Measurements from ENCODE around the gene HIF3A.
"Not testable (repeated sequence)": the region's sequence is repeated elsewhere in the genome, so short reads cannot be mapped to it uniquely, and the experiment has no call there.

Gene HIF3A

DNA sequence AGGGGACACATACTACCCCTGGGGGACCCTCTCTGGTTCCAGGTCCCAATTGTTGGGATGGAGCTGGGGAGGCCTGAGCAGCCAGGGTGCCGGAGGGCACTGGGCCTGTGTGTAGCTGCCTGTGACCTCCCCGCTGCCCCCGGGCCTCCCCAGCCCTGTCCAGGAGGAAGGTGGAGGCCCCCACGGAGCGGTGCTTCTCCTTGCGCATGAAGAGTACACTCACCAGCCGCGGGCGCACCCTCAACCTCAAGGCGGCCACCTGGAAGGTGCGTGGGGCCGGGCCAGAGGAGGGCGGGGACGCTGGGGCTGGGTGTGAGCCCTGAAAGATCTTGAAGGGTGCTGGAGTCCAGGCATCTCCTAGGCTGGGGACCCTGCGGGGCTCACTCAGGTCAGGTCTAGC, 11.7 kb downstream of the HIF3A start:
- WGBS: 96% methylated on average over 15 of the region's 15 CpGs

DNA sequence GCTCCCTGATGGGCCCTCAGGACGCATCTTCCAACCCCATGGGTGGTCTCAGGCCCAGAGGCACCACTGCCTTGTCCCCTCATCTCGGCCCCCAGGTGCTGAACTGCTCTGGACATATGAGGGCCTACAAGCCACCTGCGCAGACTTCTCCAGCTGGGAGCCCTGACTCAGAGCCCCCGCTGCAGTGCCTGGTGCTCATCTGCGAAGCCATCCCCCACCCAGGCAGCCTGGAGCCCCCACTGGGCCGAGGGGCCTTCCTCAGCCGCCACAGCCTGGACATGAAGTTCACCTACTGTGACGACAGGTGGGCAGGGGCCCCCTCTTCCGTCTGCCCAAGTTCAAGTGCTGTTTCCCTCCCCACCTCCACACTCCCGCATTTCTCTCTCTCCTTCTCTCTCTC, 12.2 kb downstream of the HIF3A start:
- WGBS: 90% methylated on average over 10 of the region's 10 CpGs
- H3K36me3 ChIP-seq (ENCODE audit: insufficient read depth, low read length): peaks cover 57% of the 10 kb centered on the region

More for the DNA sequence above, 11.7 kb downstream of the HIF3A start:
- H3K9ac ChIP-seq (ENCODE audit: low read depth, low read length): no peak overlapping the region
- peaks cover 12% of the 10 kb centered on the region for H3K9me3 ChIP-seq (ENCODE audit: insufficient read depth, low read depth, low read length)
- no peak overlapping the region for H3K27ac ChIP-seq (ENCODE audit: low read depth, low read length)
- H3K4me1 ChIP-seq (ENCODE audit: insufficient read depth, low read length): no peaks in the 10 kb centered on the region
- H3K27me3 ChIP-seq (ENCODE audit: insufficient read depth, low read length): no peaks in the 10 kb centered on the region
- H3K36me3 ChIP-seq (ENCODE audit: insufficient read depth, low read length): peaks cover 56% of the 10 kb centered on the region
- H3K4me3 ChIP-seq (ENCODE audit: low read length): no peak overlapping the region

DNA sequence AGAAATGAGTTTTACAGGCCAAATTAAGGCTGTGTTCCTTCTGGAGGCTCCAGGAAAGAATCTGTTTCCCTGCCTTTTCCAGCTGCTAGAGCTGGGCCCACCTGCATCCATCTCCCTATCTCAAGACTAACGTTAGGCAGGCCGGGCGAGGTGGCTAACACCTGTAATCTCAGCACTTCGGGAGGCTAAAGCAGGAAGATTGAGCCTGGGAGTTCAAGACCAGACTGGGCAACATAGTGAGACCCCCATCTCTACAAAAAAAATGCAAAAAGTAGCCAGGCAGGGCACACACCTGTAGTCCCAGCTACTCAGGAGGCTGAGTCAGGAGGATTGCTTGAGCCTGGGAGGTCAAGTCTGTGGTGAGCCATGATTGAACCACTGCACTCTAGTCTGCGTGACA, 14.6 kb downstream of the HIF3A start:
- 97% methylated on average over 5 of the region's 5 CpGs for WGBS
- H3K9ac ChIP-seq (ENCODE audit: low read depth, low read length): no peak overlapping the region
- peaks cover 43% of the 10 kb centered on the region for H3K36me3 ChIP-seq (ENCODE audit: insufficient read depth, low read length)
- no peaks in the 10 kb centered on the region for H3K27me3 ChIP-seq (ENCODE audit: insufficient read depth, low read length)
- H3K9me3 ChIP-seq (ENCODE audit: insufficient read depth, low read depth, low read length): peaks cover 6% of the 10 kb centered on the region
- no peak overlapping the region for H3K27ac ChIP-seq (ENCODE audit: low read depth, low read length)
- no peak overlapping the region for H3K4me3 ChIP-seq (ENCODE audit: low read length)
- no peaks in the 10 kb centered on the region for H3K4me1 ChIP-seq (ENCODE audit: insufficient read depth, low read length)

More for the DNA sequence above, 12.2 kb downstream of the HIF3A start:
- no peak overlapping the region for H3K9ac ChIP-seq (ENCODE audit: low read depth, low read length)
- H3K27ac ChIP-seq (ENCODE audit: low read depth, low read length): no peak overlapping the region
- H3K27me3 ChIP-seq (ENCODE audit: insufficient read depth, low read length): no peaks in the 10 kb centered on the region
- peaks cover 12% of the 10 kb centered on the region for H3K9me3 ChIP-seq (ENCODE audit: insufficient read depth, low read depth, low read length)
- H3K4me1 ChIP-seq (ENCODE audit: insufficient read depth, low read length): no peaks in the 10 kb centered on the region
- H3K4me3 ChIP-seq (ENCODE audit: low read length): no peak overlapping the region

DNA sequence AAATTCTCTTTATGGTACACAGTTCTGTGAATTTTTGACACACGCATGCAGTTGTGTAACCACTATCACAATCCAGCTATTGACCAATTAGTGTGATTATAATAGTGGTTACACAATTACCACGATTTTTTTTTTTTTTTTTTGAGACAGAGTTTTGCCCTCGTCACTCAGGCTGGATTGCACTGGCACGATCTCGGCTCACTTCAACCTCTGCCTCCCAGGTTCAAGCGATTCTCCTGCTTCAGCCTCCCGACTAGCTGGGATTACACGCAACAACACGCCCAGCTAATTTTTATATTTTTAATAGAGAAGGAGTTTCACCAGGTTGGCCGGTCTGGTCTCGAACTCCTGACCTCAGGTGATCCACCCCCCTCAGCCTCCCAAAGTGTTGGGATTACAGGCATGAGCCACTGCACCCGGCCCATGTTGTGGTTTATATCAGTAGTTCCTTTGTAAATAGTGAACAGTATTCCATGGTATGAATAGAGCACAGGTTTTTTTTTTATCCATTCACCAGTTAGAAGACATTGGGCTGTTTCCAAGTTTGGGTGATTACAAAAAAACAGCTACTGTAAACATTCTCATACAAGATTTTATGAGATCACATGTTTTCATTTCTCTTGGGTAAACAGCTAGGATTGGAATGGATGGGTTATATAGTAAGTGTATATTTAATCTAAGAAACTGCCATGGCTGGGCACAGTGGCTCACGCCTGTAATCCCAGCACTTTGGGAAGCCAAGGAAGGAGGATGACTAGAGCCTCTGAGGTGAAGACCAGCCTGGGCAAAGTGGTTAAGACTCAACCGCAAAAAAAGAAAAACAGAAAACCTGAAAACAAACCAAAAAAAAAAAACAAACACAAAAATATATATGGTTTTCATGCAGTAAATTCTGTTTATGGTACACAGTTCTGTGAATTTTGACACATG, 17.0 kb downstream of the HIF3A start:
- peaks cover 38% of the 10 kb centered on the region for H3K36me3 ChIP-seq (ENCODE audit: insufficient read depth, low read length)
- not testable (repeated sequence) for H3K4me3 ChIP-seq (ENCODE audit: low read length); H3K4me1 ChIP-seq (ENCODE audit: insufficient read depth, low read length); H3K27ac ChIP-seq (ENCODE audit: low read depth, low read length); H3K9ac ChIP-seq (ENCODE audit: low read depth, low read length); H3K27me3 ChIP-seq (ENCODE audit: insufficient read depth, low read length); H3K9me3 ChIP-seq (ENCODE audit: insufficient read depth, low read depth, low read length)
- WGBS: 97% methylated on average over 10 of the region's 14 CpGs

DNA sequence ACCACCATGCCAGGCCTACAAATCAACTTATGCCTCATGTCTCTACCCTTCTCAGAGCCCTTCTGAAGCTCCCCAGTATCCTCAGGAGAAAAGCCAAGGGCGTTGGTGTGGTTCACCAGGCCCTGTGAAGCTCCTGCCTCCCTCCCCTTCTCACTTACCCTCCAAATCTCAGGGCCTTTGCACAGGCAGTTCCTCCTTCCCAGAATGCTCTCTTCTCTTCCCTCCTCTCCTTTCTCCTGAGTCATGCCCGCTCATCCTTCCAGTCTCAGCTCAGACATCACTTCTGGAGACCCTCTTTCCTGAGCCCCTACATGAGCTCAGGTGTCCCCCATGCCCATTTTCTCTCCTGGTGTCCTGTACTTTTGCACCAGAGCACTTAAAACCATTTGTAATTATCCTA, 20.5 kb downstream of the HIF3A start:
- H3K4me1 ChIP-seq (ENCODE audit: insufficient read depth, low read length): no peaks in the 10 kb centered on the region
- H3K4me3 ChIP-seq (ENCODE audit: low read length): no peak overlapping the region
- peaks cover 24% of the 10 kb centered on the region for H3K36me3 ChIP-seq (ENCODE audit: insufficient read depth, low read length)
- H3K27me3 ChIP-seq (ENCODE audit: insufficient read depth, low read length): no peaks in the 10 kb centered on the region
- H3K9me3 ChIP-seq (ENCODE audit: insufficient read depth, low read depth, low read length): no peaks in the 10 kb centered on the region
- whole genome bisulfite sequencing: 92% methylated on average over 2 of the region's 2 CpGs
- H3K9ac ChIP-seq (ENCODE audit: low read depth, low read length): no peak overlapping the region
- H3K27ac ChIP-seq (ENCODE audit: low read depth, low read length): no peak overlapping the region

DNA sequence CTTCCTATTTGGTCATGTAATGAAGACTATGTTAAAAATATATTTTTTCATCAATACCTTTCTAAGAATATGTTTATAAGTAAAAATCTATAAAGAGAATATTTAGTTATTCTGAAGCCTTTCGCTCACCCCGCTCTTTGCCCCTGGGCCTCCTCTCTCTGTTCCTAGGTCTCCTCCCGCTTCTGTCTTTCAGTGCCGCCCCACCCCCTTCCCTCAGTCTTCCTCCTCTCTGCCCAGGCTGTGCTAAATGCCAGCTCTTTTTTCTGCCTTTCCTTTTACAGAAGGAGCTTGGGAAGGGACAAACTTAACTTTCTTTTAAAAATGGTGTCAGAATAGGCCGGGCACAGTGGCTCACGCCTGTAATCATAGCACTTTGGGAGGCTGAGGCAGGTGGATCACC, 22.8 kb downstream of the HIF3A start:
- no peaks in the 10 kb centered on the region for H3K27me3 ChIP-seq (ENCODE audit: insufficient read depth, low read length)
- no peaks in the 10 kb centered on the region for H3K9me3 ChIP-seq (ENCODE audit: insufficient read depth, low read depth, low read length)
- H3K4me3 ChIP-seq (ENCODE audit: low read length): no peak overlapping the region
- H3K27ac ChIP-seq (ENCODE audit: low read depth, low read length): no peak overlapping the region
- H3K4me1 ChIP-seq (ENCODE audit: insufficient read depth, low read length): no peaks in the 10 kb centered on the region
- peaks cover 33% of the 10 kb centered on the region for H3K36me3 ChIP-seq (ENCODE audit: insufficient read depth, low read length)
- 88% methylated on average over 6 of the region's 6 CpGs for WGBS
- no peak overlapping the region for H3K9ac ChIP-seq (ENCODE audit: low read depth, low read length)

DNA sequence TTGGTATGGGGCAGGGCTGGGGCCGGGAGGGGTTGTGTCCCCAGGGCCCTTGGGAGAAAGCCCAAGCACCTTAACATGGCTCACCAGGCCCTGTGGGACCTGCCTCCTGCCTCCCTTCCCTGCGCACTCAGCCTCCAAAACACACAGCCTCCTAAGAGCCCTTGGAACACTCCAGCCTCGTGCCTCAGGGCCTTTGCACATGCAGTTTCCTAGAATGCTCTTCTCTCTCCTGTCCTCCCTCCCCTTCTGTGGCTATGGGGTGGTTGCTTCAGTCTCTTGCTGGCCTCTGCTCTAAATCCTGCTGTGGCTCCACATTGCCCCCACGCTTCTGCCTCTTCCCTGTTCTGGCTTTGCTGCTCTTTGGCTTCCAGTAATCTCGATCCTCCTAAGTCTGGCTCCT, 23.7 kb downstream of the HIF3A start:
- Histone ChIP-seq H3K27ac (ENCODE audit: low read depth, low read length) (no peak overlapping the region), H3K9ac (ENCODE audit: low read depth, low read length) (no peak overlapping the region), H3K4me1 (ENCODE audit: insufficient read depth, low read length) (no peaks in the 10 kb centered on the region), H3K9me3 (ENCODE audit: insufficient read depth, low read depth, low read length) (no peaks in the 10 kb centered on the region), H3K27me3 (ENCODE audit: insufficient read depth, low read length) (no peaks in the 10 kb centered on the region), H3K36me3 (ENCODE audit: insufficient read depth, low read length) (peaks cover 38% of the 10 kb centered on the region), H3K4me3 (ENCODE audit: low read length) (no peak overlapping the region)
- WGBS: 92% methylated on average over 5 of the region's 5 CpGs

DNA sequence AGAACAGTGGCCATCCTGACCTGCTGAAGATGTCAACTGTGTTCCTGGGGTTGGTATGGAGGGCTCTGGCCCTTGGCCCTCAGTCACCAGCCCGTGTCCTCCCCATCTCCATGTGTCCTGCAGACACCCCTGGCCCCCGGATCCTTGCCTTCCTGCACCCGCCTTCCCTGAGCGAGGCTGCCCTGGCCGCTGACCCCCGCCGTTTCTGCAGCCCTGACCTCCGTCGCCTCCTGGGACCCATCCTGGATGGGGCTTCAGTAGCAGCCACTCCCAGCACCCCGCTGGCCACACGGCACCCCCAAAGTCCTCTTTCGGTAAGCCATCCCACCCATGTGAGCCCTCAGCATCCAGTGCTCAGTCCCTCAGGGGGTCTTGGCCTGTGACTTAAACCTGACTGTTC, 24.8 kb downstream of the HIF3A start:
- Histone ChIP-seq H3K27me3 (ENCODE audit: insufficient read depth, low read length) (no peaks in the 10 kb centered on the region), H3K4me3 (ENCODE audit: low read length) (no peak overlapping the region), H3K9me3 (ENCODE audit: insufficient read depth, low read depth, low read length) (peaks cover 9% of the 10 kb centered on the region), H3K27ac (ENCODE audit: low read depth, low read length) (no peak overlapping the region), H3K4me1 (ENCODE audit: insufficient read depth, low read length) (no peaks in the 10 kb centered on the region), H3K9ac (ENCODE audit: low read depth, low read length) (no peak overlapping the region), H3K36me3 (ENCODE audit: insufficient read depth, low read length) (peaks cover 49% of the 10 kb centered on the region)
- WGBS: 98% methylated on average over 12 of the region's 12 CpGs

DNA sequence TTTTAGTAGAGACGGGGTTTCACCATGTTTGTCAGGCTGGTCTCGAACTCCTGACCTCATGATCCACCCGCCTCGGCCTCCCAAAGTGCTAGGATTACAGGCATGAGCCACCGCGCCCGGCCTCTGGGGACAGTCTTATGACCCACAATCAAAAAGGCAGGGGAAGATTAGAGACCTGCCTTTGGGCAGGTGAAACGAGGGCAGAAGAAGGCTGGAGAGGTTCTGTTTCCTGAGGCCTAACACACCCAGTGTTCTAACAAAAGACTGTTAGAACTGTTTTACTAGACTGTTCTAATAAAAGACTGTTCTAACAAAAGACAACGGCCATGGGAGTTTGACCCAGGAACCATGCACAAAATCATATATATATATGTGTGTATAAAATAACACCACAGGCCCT, 26.4 kb downstream of the HIF3A start:
- not testable (repeated sequence) for H3K27me3 ChIP-seq (ENCODE audit: insufficient read depth, low read length); H3K4me3 ChIP-seq (ENCODE audit: low read length); H3K9ac ChIP-seq (ENCODE audit: low read depth, low read length); H3K27ac ChIP-seq (ENCODE audit: low read depth, low read length); H3K4me1 ChIP-seq (ENCODE audit: insufficient read depth, low read length)
- H3K36me3 ChIP-seq (ENCODE audit: insufficient read depth, low read length): peaks cover 62% of the 10 kb centered on the region
- WGBS: 98% methylated on average over 8 of the region's 9 CpGs
- H3K9me3 ChIP-seq (ENCODE audit: insufficient read depth, low read depth, low read length): peaks cover 21% of the 10 kb centered on the region

DNA sequence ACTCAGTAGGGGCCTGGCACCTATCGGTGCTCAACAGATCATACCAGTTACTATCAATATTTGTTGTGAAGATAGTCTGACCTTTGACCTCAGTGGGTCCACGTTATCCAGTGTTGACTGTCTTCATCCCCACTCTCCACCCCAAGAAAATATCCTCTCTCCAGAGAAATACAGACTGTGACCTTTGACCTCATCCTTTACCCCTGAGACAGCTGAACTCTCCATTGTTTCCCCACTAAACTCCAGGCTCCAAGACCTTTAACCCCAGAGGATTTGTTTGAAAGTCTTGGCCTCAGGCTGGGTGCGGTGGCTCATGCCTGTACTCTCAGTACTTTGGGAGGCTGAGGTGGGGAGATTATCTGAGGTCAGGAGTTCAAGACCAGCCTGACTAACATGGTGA, 27.4 kb downstream of the HIF3A start:
- H3K9me3 ChIP-seq (ENCODE audit: insufficient read depth, low read depth, low read length): peaks cover 28% of the 10 kb centered on the region
- 96% methylated on average over 3 of the region's 3 CpGs for WGBS
- no peaks in the 10 kb centered on the region for H3K27me3 ChIP-seq (ENCODE audit: insufficient read depth, low read length)
- no peaks in the 10 kb centered on the region for H3K4me1 ChIP-seq (ENCODE audit: insufficient read depth, low read length)
- peaks cover 66% of the 10 kb centered on the region for H3K36me3 ChIP-seq (ENCODE audit: insufficient read depth, low read length)
- no peak overlapping the region for H3K9ac ChIP-seq (ENCODE audit: low read depth, low read length)
- H3K4me3 ChIP-seq (ENCODE audit: low read length): no peak overlapping the region
- H3K27ac ChIP-seq (ENCODE audit: low read depth, low read length): no peak overlapping the region

DNA sequence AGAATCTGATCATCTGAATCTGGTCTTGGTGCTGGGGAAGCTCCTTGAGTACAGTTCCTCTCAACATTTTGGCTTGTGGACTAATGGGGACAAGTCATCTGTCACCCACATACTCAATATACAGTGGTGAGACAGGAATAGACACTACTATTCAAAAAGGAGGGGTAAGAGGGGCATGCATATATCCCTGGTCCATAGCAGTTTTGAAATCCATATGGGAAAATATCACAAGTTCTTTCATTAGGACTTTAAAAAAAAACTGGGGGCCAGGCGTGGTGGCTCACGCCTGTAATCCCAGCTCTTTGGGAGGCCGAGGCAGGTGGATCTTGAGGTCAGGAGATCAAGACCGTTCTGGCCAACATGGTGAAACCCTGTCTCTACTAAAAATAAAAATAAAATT, 29.8 kb downstream of the HIF3A start:
- Histone ChIP-seq H3K27me3 (ENCODE audit: insufficient read depth, low read length) (no peaks in the 10 kb centered on the region), H3K4me1 (ENCODE audit: insufficient read depth, low read length) (no peaks in the 10 kb centered on the region), H3K36me3 (ENCODE audit: insufficient read depth, low read length) (peaks cover 66% of the 10 kb centered on the region), H3K4me3 (ENCODE audit: low read length) (no peak overlapping the region), H3K9ac (ENCODE audit: low read depth, low read length) (no peak overlapping the region), H3K27ac (ENCODE audit: low read depth, low read length) (no peak overlapping the region), H3K9me3 (ENCODE audit: insufficient read depth, low read depth, low read length) (peaks cover 28% of the 10 kb centered on the region)
- 96% methylated on average over 4 of the region's 4 CpGs for WGBS
